HepG2 (cell line): ENCODE data around the gene FLOT2. TPM values are rescaled to one million over a fixed set of nuclear protein-coding genes. Genes with fewer than 3 reads are reported as not detected.

Experiments
- AKAP8 ChIP-seq: sonication (generic); formaldehyde crosslinking; IDR thresholded peaks from 2 replicates; pipeline ENCODE4 v1.5.1; 2020; ENCODE audit warnings: mild to moderate bottlenecking, missing genetic modification reagents
- FOXO4 ChIP-seq: sonication (generic); formaldehyde crosslinking; conservative IDR thresholded peaks from 2 replicates; pipeline ENCODE4 v1.8.1; 2023; ENCODE audit warnings: missing genetic modification reagents
- GATAD1 ChIP-seq: IDR thresholded peaks from 2 replicates; pipeline ENCODE4 v1.6.1; 2016; ENCODE audit warnings: missing genetic modification reagents, missing compliant biosample characterization
- GTF3A ChIP-seq: sonication (generic); formaldehyde crosslinking; conservative IDR thresholded peaks from 2 replicates; pipeline ENCODE4 v1.4.0; 2020; ENCODE audit warnings: mild to moderate bottlenecking, missing genetic modification reagents
- HDAC2 ChIP-seq: sonication (generic); formaldehyde crosslinking; IDR thresholded peaks from 2 replicates; pipeline ENCODE4 v1.4.0; 2020; ENCODE audit warnings: missing genetic modification reagents
- MTF2 ChIP-seq: sonication (generic); formaldehyde crosslinking; IDR thresholded peaks from 2 replicates; pipeline ENCODE4 v1.5.0; 2020; ENCODE audit warnings: missing genetic modification reagents, borderline replicate concordance
- SMAD3 ChIP-seq: sonication (generic); formaldehyde crosslinking; IDR thresholded peaks from 2 replicates; pipeline ENCODE4 v1.4.0; 2020; ENCODE audit warnings: missing genetic modification reagents
- SP5 ChIP-seq: IDR thresholded peaks from 2 replicates; pipeline ENCODE4 v1.6.1; 2016; ENCODE audit warnings: low read depth, borderline replicate concordance
- SRSF1 ChIP-seq: fragments of 200-400 bp; formaldehyde crosslinking; optimal IDR thresholded peaks from 2 replicates; pipeline ENCODE3; 2017; ENCODE audit warnings: mild to moderate bottlenecking, low read depth, low read length, moderate library complexity
- TFDP1 ChIP-seq: IDR thresholded peaks from 2 replicates; pipeline ENCODE4 v1.6.1; 2016; ENCODE audit warnings: missing compliant biosample characterization, missing genetic modification reagents, borderline replicate concordance
- ZFP90 ChIP-seq: sonication (generic); formaldehyde crosslinking; IDR thresholded peaks from 2 replicates; pipeline ENCODE4 v1.8.0; 2022; ENCODE audit warnings: missing genetic modification reagents, mild to moderate bottlenecking, inconsistent platforms, borderline replicate concordance
- ZFP91 ChIP-seq: sonication (generic); formaldehyde crosslinking; IDR thresholded peaks from 2 replicates; pipeline ENCODE4 v1.9.0; 2022; ENCODE audit warnings: missing genetic modification reagents, mild to moderate bottlenecking, borderline replicate concordance
- ZGPAT ChIP-seq: IDR thresholded peaks from 2 replicates; pipeline ENCODE4 v1.6.1; 2016; ENCODE audit warnings: mild to moderate bottlenecking
- ZNF30 ChIP-seq: sonication (generic); formaldehyde crosslinking; IDR thresholded peaks from 2 replicates; pipeline ENCODE4 v1.5.0; 2020; ENCODE audit warnings: mild to moderate bottlenecking, missing genetic modification reagents
- ZNF446 ChIP-seq: sonication (generic); formaldehyde crosslinking; IDR thresholded peaks from 2 replicates; pipeline ENCODE4 v1.5.0; 2020; ENCODE audit warnings: mild to moderate bottlenecking, missing genetic modification reagents
- ZNF563 ChIP-seq: sonication (generic); formaldehyde crosslinking; IDR thresholded peaks from 2 replicates; pipeline ENCODE4 v1.8.0; 2022; ENCODE audit warnings: mild to moderate bottlenecking, moderate library complexity, missing genetic modification reagents
- ZNF574 ChIP-seq: sonication (generic); formaldehyde crosslinking; IDR thresholded peaks from 2 replicates; pipeline ENCODE4 v1.4.0; 2020; ENCODE audit warnings: missing genetic modification reagents
- ZNF576 ChIP-seq: sonication (generic); formaldehyde crosslinking; IDR thresholded peaks from 2 replicates; pipeline ENCODE4 v1.4.0; 2020; ENCODE audit warnings: mild to moderate bottlenecking, missing genetic modification reagents
- ZNF788 ChIP-seq: sonication (generic); formaldehyde crosslinking; IDR thresholded peaks from 2 replicates; pipeline ENCODE4 v1.5.0; 2020; ENCODE audit warnings: mild to moderate bottlenecking, missing genetic modification reagents, borderline replicate concordance
- polyA plus RNA-seq, 8 experiments: library from polyadenylated mRNA; depleted of rRNA in 3 of 8; stranded (reverse) in 7 of 8; unstranded in 1 of 8; fragments of >200 nt; fragmentation: Illumina TruSeq in 4 of 8; extraction: Trizol in 4 of 8; gene quantifications; 2 replicates each; pipeline versions ENCODE4 v1.2.1 to v1.2.3, GENCODE V29; 2011 to 2016; ENCODE audit warnings: low read depth in 4 of 8, missing spikeins in 1 of 8, mixed read lengths in 1 of 8; ENCODE audit not compliant: insufficient read depth in 1 of 8
- total RNA-seq, 5 experiments: library from RNA; depleted of rRNA; stranded (reverse); fragments of >200 nt; fragmentation: Illumina TruSeq; extraction: Trizol; gene quantifications; 2 replicates each; pipeline ENCODE4 v1.2.3, GENCODE V29; 2016; ENCODE audit warnings: low read depth in 1 of 5

FLOT2 gene
- total and polyA plus RNA-seq, 2 of the 13 experiments (the other 11 are each of a cell fraction or from before 2014, with no cell fraction given): 54.3 to 54.5 TPM

- 0 out of 2 replicates have a peak, but pooled peaks have one; percentile 79 for TF ChIP-seq FOXO4 (CRISPR knock-in tag)
- TF ChIP-seq ZNF30 (CRISPR knock-in tag): peak; percentile 42; the same call in 1 of the 2 replicates
- TF ChIP-seq ZFP90 (CRISPR knock-in tag): peak; percentile 42; the same call in 1 of the 2 replicates
- TF ChIP-seq SMAD3 (CRISPR knock-in tag): no peak
- TF ChIP-seq ZNF576 (CRISPR knock-in tag): no peak
- peak; percentile 58; the same call in 1 of the 2 replicates for TF ChIP-seq ZGPAT
- peak; percentile 16; the same call in 1 of the 2 replicates for TF ChIP-seq ZNF446 (CRISPR knock-in tag)
- TF ChIP-seq SRSF1: peak; percentile 96
- TF ChIP-seq ZNF574: peak; percentile 79; the same call in 1 of the 2 replicates
- peak; percentile 91 for TF ChIP-seq ZNF563
- TF ChIP-seq AKAP8 (CRISPR knock-in tag): peak; percentile 91
- peak; percentile 67; the same call in 1 of the 2 replicates for TF ChIP-seq TFDP1 (CRISPR knock-in tag)
- peak; percentile 46 for TF ChIP-seq HDAC2
- TF ChIP-seq GATAD1 (CRISPR knock-in tag): 0 out of 2 replicates have a peak, but pooled peaks have one; percentile 21
- TF ChIP-seq GTF3A (CRISPR knock-in tag): no peak
- peak; percentile 57; the same call in 1 of the 2 replicates for TF ChIP-seq ZFP91
- TF ChIP-seq ZNF788 (CRISPR knock-in tag): peak; percentile 9; the same call in 1 of the 2 replicates
- 0 out of 2 replicates have a peak, but pooled peaks have one; percentile 89 for TF ChIP-seq MTF2 (CRISPR knock-in tag)
- peak; percentile 50; the same call in 1 of the 2 replicates for TF ChIP-seq SP5 (CRISPR knock-in tag)
Observed at GRCh38 chr17:28896884-28897768, at the start of gene FLOT2 (continued).
